Breast epithelium (tissue), 4 donors: ENCODE results near the gene CLDN7. TPM values are rescaled to one million over a fixed set of nuclear protein-coding genes. Genes with fewer than 3 reads are reported as not detected.

ENCODE experiments used
- DNase-seq, 2 donors: peaks; one replicate each; pipeline ENCODE4 v3.0.0-alpha.2; 2019; ENCODE audit warnings: low spot score in 2 of 2
- H3K27ac ChIP-seq, 2 donors: fragments of 200-600 bp; sonication (generic) in 1 of 2; one replicate each; pipeline ENCODE4 v1.5.1; 2016 to 2019; ENCODE audit warnings: mild to moderate bottlenecking in 1 of 2
- H3K27me3 ChIP-seq, 2 donors: fragments of 200-600 bp; sonication (generic) in 1 of 2; one replicate each; pipeline versions ENCODE4 v1.5.1 to v1.6.0; 2017 to 2019; ENCODE audit warnings: control low read depth in 1 of 2, mild to moderate bottlenecking in 1 of 2
- H3K36me3 ChIP-seq: fragments of 200-600 bp; one replicate; pipeline ENCODE4 v1.5.1; 2019
- H3K4me1 ChIP-seq, 2 donors: fragments of 200-600 bp; sonication (generic); one replicate each; pipeline ENCODE4 v1.5.1; 2016 to 2019; ENCODE audit warnings: control low read depth in 1 of 2
- H3K4me3 ChIP-seq, 3 donors: fragments of 200-600 bp; sonication (generic); 1 replicate in 2 of 3; 2 replicates in 1 of 3; pipeline ENCODE4 v1.5.1; 2016 to 2019; ENCODE audit warnings: mild to moderate bottlenecking in 3 of 3, moderate library complexity in 2 of 3
- H3K9me3 ChIP-seq, 2 donors: fragments of 200-600 bp; sonication (generic) in 1 of 2; one replicate each; pipeline ENCODE4 v1.5.1; 2016 to 2019; ENCODE audit warnings: control low read depth in 1 of 2
- POLR2A ChIP-seq: fragments of 450-650 bp; IDR thresholded peaks from one replicate; pipeline ENCODE4 v1.6.1; 2016; ENCODE audit warnings: antibody characterized with exemption, mild to moderate bottlenecking, moderate library complexity
- POLR2AphosphoS5 ChIP-seq, 3 donors: sonication (generic); formaldehyde crosslinking; IDR thresholded peaks; one replicate each; pipeline ENCODE4 v1.6.1; 2017; ENCODE audit warnings: antibody characterized with exemption in 3 of 3
- intact Hi-C: fragments of 100-400 bp; cut with DNase I; formaldehyde crosslinking; loops from one replicate; pipeline ENCODE4 v1.15.1; 2023; ENCODE audit warnings: low total_unique reads
- total RNA-seq, 3 donors: library from RNA; depleted of rRNA; stranded (reverse); fragments of >200 nt; gene quantifications; one replicate each; pipeline ENCODE4 v1.1.0, GENCODE V29; 2016
- TF ChIP-seq, protein P1 (sequence below), 3 donors: fragments of 450-650 bp; IDR thresholded peaks; one replicate each; pipeline ENCODE4 v1.5.1; 2016 to 2017; ENCODE audit warnings: antibody characterized with exemption in 3 of 3, mild to moderate bottlenecking in 3 of 3, moderate library complexity in 3 of 3

CLDN7 gene
- total RNA-seq, 3 donors from 2014 or later = 5.4 to 95.9 (median 60.0) TPM

DNA sequence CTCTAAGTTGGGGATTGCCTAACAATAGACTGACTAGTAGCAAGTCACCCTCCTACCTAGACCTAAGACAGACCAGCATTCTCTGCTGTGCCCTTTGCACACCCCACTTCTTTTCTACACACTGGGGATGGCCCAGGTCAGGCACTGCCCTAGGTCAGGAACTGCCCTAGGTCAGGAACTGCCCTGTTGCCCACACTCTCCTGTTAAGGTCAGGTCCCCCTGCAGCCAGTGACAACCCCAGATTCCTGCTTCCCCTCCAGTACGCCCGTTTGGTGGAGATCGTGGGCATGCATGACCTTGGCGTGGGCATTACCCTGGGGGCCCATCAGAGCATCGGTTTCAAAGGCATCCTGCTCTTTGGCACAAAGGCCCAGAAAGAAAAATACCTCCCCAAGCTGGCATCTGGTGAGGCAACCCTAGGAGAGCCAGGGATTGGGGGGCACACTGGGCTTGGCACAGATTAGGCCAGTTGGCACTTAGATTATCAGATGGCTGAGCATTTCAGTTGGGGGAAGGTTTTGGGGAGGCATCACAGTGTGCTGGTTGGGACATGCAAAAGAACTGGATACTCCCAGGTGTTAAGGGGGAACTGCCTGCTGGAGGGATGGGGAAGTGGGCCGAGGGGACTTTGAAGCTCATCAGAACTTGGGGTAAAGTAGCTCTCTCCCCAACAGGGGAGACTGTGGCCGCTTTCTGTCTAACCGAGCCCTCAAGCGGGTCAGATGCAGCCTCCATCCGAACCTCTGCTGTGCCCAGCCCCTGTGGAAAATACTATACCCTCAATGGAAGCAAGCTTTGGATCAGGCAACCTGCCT, 40.8 kb downstream of the CLDN7 start:
- intact Hi-C loops = no loop called here
- Histone ChIP-seq H3K27me3 (no peaks in the 10 kb centered on the region), H3K4me3 (peak overlapping the region in 2 of 3 donors; percentile 98 to 100), H3K27ac (peak overlapping the region; percentile 100), H3K36me3 (no peaks in the 10 kb centered on the region), H3K9me3 (no peaks in the 10 kb centered on the region), H3K4me1 (peaks cover 4 to 29% of the 10 kb centered on the region in 2 donors)
- no peak for DNase-seq
- TF ChIP-seq POLR2A (no peak), POLR2AphosphoS5 (IDR thresholded peaks at IDR 0.05) (no peak)
- TF ChIP-seq, protein P1, sequence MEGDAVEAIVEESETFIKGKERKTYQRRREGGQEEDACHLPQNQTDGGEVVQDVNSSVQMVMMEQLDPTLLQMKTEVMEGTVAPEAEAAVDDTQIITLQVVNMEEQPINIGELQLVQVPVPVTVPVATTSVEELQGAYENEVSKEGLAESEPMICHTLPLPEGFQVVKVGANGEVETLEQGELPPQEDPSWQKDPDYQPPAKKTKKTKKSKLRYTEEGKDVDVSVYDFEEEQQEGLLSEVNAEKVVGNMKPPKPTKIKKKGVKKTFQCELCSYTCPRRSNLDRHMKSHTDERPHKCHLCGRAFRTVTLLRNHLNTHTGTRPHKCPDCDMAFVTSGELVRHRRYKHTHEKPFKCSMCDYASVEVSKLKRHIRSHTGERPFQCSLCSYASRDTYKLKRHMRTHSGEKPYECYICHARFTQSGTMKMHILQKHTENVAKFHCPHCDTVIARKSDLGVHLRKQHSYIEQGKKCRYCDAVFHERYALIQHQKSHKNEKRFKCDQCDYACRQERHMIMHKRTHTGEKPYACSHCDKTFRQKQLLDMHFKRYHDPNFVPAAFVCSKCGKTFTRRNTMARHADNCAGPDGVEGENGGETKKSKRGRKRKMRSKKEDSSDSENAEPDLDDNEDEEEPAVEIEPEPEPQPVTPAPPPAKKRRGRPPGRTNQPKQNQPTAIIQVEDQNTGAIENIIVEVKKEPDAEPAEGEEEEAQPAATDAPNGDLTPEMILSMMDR (IDR thresholded peaks at IDR 0.05) = no peak

DNA sequence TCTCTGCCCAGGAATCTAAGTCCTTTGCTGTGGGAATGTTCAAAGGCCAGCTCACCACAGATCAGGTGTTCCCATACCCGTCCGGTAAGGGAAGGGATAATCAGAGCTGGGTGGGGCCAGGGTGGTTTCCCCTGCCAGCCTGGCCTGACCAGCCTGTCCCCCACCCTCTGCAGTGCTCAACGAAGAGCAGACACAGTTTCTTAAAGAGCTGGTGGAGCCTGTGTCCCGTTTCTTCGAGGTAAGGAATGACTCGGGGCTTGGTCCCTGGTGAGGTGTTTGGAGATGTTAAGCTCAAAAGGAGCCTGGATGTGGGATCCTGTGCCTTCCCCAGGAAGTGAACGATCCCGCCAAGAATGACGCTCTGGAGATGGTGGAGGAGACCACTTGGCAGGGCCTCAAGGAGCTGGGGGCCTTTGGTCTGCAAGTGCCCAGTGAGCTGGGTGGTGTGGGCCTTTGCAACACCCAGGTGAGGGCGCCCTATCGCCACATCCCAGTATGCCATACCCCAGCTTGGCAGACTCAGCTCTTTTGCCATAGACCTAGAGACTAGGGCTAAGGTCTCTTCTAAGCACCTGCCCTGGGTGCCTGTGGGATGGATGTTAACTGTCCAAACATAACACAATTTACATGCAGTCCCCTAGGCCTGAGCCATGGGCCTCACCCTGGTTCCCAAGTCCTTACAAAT, 41.5 kb downstream of the CLDN7 start:
- Histone ChIP-seq H3K9me3 (no peaks in the 10 kb centered on the region), H3K4me3 (peak overlapping the region; percentile 95 to 100 (median 98)), H3K4me1 (peaks cover 4 to 36% of the 10 kb centered on the region in 2 donors), H3K36me3 (no peaks in the 10 kb centered on the region), H3K27me3 (no peaks in the 10 kb centered on the region), H3K27ac (peak overlapping the region; percentile 100)
- TF ChIP-seq, protein P1 (IDR thresholded peaks at IDR 0.05) = peak in 2 of 3 donors; percentile 19 to 48
- TF ChIP-seq POLR2AphosphoS5 (IDR thresholded peaks at IDR 0.05) (peak in 2 of 3 donors; percentile 2 to 5), POLR2A (no peak)
- peak in 1 of 2 donors; percentile 74 for DNase-seq
- intact Hi-C loops = no loop called here

DNA sequence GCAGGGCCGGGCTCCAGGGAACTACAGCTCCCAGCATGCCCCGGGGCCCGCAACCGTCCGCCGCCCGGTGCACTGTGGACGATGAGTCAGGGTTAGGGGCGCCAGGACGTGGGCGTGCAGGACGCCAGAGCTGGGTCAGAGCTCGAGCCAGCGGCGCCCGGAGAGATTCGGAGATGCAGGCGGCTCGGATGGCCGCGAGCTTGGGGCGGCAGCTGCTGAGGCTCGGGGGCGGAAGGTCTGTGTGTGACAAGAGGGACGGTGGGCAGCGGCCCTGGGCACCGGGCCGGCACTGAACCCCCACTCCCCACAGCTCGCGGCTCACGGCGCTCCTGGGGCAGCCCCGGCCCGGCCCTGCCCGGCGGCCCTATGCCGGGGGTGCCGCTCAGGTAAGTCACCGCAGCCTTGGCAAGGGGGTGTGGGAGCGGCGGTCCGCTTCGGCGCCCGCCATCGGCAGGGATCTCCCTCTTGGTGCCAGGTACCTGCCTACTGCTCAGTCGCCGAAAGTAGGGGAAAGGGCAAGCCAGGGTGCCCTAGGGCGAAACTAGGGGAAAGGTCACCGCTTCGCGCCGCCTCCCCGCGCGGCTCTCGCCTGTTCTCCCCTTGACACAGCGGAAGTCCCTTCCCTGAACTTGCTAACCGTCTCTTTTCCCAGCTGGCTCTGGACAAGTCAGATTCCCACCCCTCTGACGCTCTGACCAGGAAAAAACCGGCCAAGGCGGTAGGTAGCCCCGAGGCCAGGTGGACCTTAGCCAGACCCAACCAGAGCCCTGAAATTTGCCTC, 42.3 kb downstream of the CLDN7 start, which contains the start of the genes ACADVL and DLG4:
ACADVL (plus strand) TSS at position 127 of the 781 bp plus-strand sequence; CDS start at position 174, 47 bp downstream.
DLG4 (minus strand) TSS at position 25 of the 781 bp plus-strand sequence.
- no peaks in the 10 kb centered on the region for H3K9me3 ChIP-seq
- H3K4me3 ChIP-seq = peak within 1 kb of the TSS; percentile 95 to 100 (median 98)
- H3K27me3 ChIP-seq = no peaks in the 10 kb centered on the region
- TF ChIP-seq, protein P1 (IDR thresholded peaks at IDR 0.05) = no peak
- TF ChIP-seq POLR2AphosphoS5 (IDR thresholded peaks at IDR 0.05) (peak; percentile 58 to 97 (median 75)), POLR2A (peak; percentile 83)
- no peaks in the 10 kb centered on the region for H3K36me3 ChIP-seq
- DNase-seq = peak; percentile 96
- peak within 1 kb of the TSS; percentile 100 for H3K27ac ChIP-seq
- H3K4me1 ChIP-seq = peaks cover 4 to 38% of the 10 kb centered on the region in 2 donors
- intact Hi-C loops = no loop called here

DNA sequence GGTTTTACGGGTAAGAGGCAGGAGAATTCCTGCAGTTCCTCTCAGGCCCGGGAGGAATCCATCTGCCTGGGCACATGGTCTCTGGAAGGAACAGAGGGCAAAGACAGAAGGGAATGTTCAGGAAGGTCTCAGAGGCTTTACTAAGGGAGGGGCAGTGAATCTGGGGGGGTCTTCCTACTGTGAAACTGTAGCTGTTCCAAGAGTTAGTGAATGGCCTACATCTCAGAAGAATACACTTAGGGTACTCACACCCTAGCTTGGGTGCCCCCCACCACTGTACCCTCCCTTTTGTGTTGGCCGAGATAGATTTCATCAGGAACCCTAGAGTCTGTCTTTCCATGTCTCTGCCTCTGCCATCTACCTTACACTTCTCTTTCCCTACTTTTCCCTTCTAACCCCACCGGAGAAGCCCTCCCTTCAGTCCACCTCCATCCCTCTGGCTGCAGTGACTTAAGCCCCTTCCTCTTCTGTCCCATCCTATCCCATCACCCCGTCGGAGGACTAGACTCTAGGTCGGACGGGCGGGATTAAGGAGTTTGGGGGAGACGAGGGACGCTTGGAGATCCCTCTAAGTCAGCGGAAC, 43.0 kb downstream of the CLDN7 start:
- H3K27ac ChIP-seq = peak overlapping the region; percentile 100
- DNase-seq = no peak
- TF ChIP-seq POLR2AphosphoS5 (IDR thresholded peaks at IDR 0.05) = no peak
- TF ChIP-seq, protein P1 (IDR thresholded peaks at IDR 0.05) = no peak
- TF ChIP-seq POLR2A = no peak
- peak overlapping the region; percentile 95 to 100 (median 98) for H3K4me3 ChIP-seq
- intact Hi-C loops = no loop called here
- no peaks in the 10 kb centered on the region for H3K27me3 ChIP-seq
- H3K9me3 ChIP-seq = no peaks in the 10 kb centered on the region
- no peaks in the 10 kb centered on the region for H3K36me3 ChIP-seq
- H3K4me1 ChIP-seq = peaks cover 4 to 38% of the 10 kb centered on the region in 2 donors
